Neural cell (in vitro differentiated cells): ENCODE data around the gene RASGEF1B. TPM values are rescaled to one million over a fixed set of nuclear protein-coding genes. Genes with fewer than 3 reads are reported as not detected.

Source experiments
- H2AFZ ChIP-seq: fragments of 200-600, 300-800 bp; sonication (generic), shearing (Covaris generic); 2 replicates; pipeline ENCODE4 v1.6.0; 2014; ENCODE audit warnings: low read depth, mild to moderate bottlenecking, antibody characterized with exemption, low read length, moderate library complexity
- H3F3A ChIP-seq: fragments of 200-600 bp; shearing (Covaris generic); 2 replicates; pipeline ENCODE4 v1.6.1; 2016; ENCODE audit warnings: mild to moderate bottlenecking, moderate library complexity, mixed read lengths, antibody characterized with exemption, low read length; ENCODE audit not compliant: insufficient read depth, poor library complexity, severe bottlenecking
- H3K27ac ChIP-seq: fragments of 200-600, 300-800 bp; sonication (generic), shearing (Covaris generic); 2 replicates; pipeline ENCODE4 v1.5.1; 2014; ENCODE audit warnings: mild to moderate bottlenecking, low read length, moderate library complexity
- H3K27me3 ChIP-seq: fragments of 300-800, 200-600 bp; sonication (generic), shearing (Covaris generic); 2 replicates; pipeline ENCODE4 v1.6.0; 2014; ENCODE audit warnings: mild to moderate bottlenecking, low read depth, low read length, moderate library complexity; ENCODE audit not compliant: insufficient read depth
- H3K36me3 ChIP-seq: fragments of 300-800, 200-600 bp; sonication (generic), shearing (Covaris generic); 2 replicates; pipeline ENCODE4 v1.5.1; 2014; ENCODE audit warnings: mild to moderate bottlenecking, antibody characterized with exemption, low read length, moderate library complexity; ENCODE audit not compliant: insufficient read depth
- H3K4me2 ChIP-seq: fragments of 300-800, 200-600 bp; sonication (generic), shearing (Covaris generic); 2 replicates; pipeline ENCODE4 v1.6.0; 2014; ENCODE audit warnings: mild to moderate bottlenecking, low read length
- H3K4me3 ChIP-seq: fragments of 300-800, 200-600 bp; sonication (generic), shearing (Covaris generic); 2 replicates; pipeline ENCODE4 v1.5.1; 2014; ENCODE audit warnings: mild to moderate bottlenecking, low read length, moderate library complexity
- H3K79me2 ChIP-seq: fragments of 200-600 bp; shearing (Covaris generic); replicated peaks from 2 replicates; pipeline ENCODE4 v1.6.0; 2014; ENCODE audit warnings: mild to moderate bottlenecking, low read length, moderate library complexity; ENCODE audit not compliant: insufficient read depth
- H3K9ac ChIP-seq: fragments of 300-800, 200-600 bp; sonication (generic), shearing (Covaris generic); 2 replicates; pipeline ENCODE4 v1.6.1; 2016; ENCODE audit warnings: mild to moderate bottlenecking, low read length, mixed read lengths
- H3K9me2 ChIP-seq: fragments of 200-600 bp; shearing (Covaris generic); 2 replicates; pipeline ENCODE4 v1.6.1; 2016; ENCODE audit warnings: mild to moderate bottlenecking, low read length, mixed read lengths; ENCODE audit not compliant: insufficient read depth
- H3K9me3 ChIP-seq: fragments of 200-600, 300-800 bp; sonication (generic), shearing (Covaris generic); 2 replicates; pipeline ENCODE4 v1.6.1; 2016; ENCODE audit warnings: mild to moderate bottlenecking, mixed run types, low read length, moderate library complexity, mixed read lengths
- H4K20me1 ChIP-seq: fragments of 200-600 bp; shearing (Covaris generic); 2 replicates; pipeline ENCODE4 v1.6.1; 2016; ENCODE audit warnings: mild to moderate bottlenecking, mixed run types; ENCODE audit not compliant: insufficient read depth
- CTCF ChIP-seq: fragments of 450-650 bp; IDR thresholded peaks from 2 replicates; pipeline ENCODE4 v1.5.1; 2014; ENCODE audit warnings: antibody characterized with exemption, mild to moderate bottlenecking, moderate library complexity; ENCODE audit not compliant: poor library complexity, severe bottlenecking
- EP300 ChIP-seq: fragments of 450-650 bp; conservative IDR thresholded peaks from 2 replicates; pipeline ENCODE4 v1.6.1; 2014; ENCODE audit warnings: antibody characterized with exemption, mild to moderate bottlenecking, moderate library complexity; ENCODE audit not compliant: poor library complexity, severe bottlenecking
- EZH2 ChIP-seq: fragments of 200-600, 300-800 bp; shearing (Covaris generic), sonication (generic); IDR thresholded peaks from 2 replicates; pipeline ENCODE4 v1.6.1; 2014; ENCODE audit warnings: antibody characterized with exemption, low read length, borderline replicate concordance, mild to moderate bottlenecking; ENCODE audit not compliant: insufficient read depth, poor library complexity, severe bottlenecking
- MXI1 ChIP-seq: fragments of 450-650 bp; conservative IDR thresholded peaks from 2 replicates; pipeline ENCODE4 v1.6.1; 2014; ENCODE audit warnings: antibody characterized with exemption, mild to moderate bottlenecking; ENCODE audit not compliant: poor library complexity, severe bottlenecking
- POLR2AphosphoS5 ChIP-seq: IDR thresholded peaks from 2 replicates; pipeline ENCODE4 v1.6.1; 2012
- RAD21 ChIP-seq: fragments of 450-650 bp; conservative IDR thresholded peaks from 2 replicates; pipeline ENCODE4 v1.6.1; 2014; ENCODE audit warnings: antibody characterized with exemption, mild to moderate bottlenecking, moderate library complexity
- SMC3 ChIP-seq: fragments of 450-650 bp; conservative IDR thresholded peaks from 2 replicates; pipeline ENCODE4 v1.6.1; 2014; ENCODE audit warnings: antibody characterized with exemption, mild to moderate bottlenecking, moderate library complexity; ENCODE audit not compliant: poor library complexity
- TAF1 ChIP-seq: IDR thresholded peaks from 2 replicates; pipeline ENCODE4 v1.6.1; 2012; ENCODE audit warnings: low read depth
- polyA plus RNA-seq: library from polyadenylated mRNA; depleted of rRNA; stranded (reverse); fragments of >200 nt; gene quantifications from 2 replicates; pipeline ENCODE4 v1.2.3, GENCODE V29; 2014
- TF ChIP-seq, protein P1 (sequence below): IDR thresholded peaks from 2 replicates; pipeline ENCODE4 v1.6.1; 2012; ENCODE audit warnings: borderline replicate concordance

RASGEF1B gene
- polyA plus RNA-seq, 1 donor from 2014 or later: 21.5 TPM

DNA sequence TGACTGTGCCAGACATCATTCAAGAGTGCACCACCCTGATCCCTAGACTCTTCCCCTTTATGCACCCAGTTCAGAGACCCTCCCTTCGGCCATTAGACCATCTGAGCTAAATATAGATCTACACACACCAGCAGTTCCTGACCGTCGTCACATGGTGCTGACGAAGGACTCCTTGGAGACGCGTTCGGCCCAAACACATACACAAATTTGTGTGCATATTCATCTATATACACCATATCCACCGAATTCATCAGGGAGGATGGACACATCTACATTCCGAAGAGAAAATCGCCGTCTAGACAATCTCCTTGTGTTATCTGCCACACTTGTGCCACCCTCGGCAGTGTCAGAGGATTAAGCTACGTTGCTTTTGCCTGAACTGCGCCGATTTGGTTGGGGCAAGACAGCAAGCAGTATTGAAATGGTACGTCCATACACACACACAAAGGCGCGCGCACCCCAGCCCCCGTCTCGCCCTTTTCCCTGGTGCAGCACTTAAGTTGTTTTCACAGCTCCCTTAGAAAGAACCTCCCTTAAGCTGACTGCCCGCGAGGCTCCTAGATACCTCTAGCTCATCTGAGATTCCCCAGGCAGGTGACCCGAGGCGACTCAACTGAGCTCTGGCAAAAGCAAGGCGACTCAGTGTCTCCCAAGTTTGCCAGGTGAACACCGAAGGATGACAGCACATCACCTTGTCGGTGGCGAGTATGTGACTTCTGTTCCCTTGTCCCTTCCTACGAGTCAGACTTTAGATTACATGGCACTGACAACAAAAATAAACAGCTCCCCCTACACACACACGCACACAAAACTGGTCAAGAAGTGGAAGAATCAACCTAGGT, 1.0 kb downstream of the RASGEF1B start:
- Histone ChIP-seq H3K36me3 (no peaks in the 10 kb centered on the region), H3K9ac (peak overlapping the region; percentile 66), H3K9me2 (no peaks in the 10 kb centered on the region), H3K79me2 (peaks cover 33% of the 10 kb centered on the region), H2AFZ (peak overlapping the region; percentile 14), H3K9me3 (no peaks in the 10 kb centered on the region), H4K20me1 (no peaks in the 10 kb centered on the region), H3F3A (peaks cover 2% of the 10 kb centered on the region), H3K4me2 (peak overlapping the region; percentile 90), H3K4me3 (peak overlapping the region; percentile 98), H3K27me3 (no peaks in the 10 kb centered on the region), H3K27ac (peak overlapping the region; percentile 54)
- TF ChIP-seq TAF1 (no peak), POLR2AphosphoS5 (no peak), SMC3 (no peak), CTCF (no peak), MXI1 (no peak), EP300 (no peak), RAD21 (no peak), EZH2 (no peak)
- TF ChIP-seq, protein P1, sequence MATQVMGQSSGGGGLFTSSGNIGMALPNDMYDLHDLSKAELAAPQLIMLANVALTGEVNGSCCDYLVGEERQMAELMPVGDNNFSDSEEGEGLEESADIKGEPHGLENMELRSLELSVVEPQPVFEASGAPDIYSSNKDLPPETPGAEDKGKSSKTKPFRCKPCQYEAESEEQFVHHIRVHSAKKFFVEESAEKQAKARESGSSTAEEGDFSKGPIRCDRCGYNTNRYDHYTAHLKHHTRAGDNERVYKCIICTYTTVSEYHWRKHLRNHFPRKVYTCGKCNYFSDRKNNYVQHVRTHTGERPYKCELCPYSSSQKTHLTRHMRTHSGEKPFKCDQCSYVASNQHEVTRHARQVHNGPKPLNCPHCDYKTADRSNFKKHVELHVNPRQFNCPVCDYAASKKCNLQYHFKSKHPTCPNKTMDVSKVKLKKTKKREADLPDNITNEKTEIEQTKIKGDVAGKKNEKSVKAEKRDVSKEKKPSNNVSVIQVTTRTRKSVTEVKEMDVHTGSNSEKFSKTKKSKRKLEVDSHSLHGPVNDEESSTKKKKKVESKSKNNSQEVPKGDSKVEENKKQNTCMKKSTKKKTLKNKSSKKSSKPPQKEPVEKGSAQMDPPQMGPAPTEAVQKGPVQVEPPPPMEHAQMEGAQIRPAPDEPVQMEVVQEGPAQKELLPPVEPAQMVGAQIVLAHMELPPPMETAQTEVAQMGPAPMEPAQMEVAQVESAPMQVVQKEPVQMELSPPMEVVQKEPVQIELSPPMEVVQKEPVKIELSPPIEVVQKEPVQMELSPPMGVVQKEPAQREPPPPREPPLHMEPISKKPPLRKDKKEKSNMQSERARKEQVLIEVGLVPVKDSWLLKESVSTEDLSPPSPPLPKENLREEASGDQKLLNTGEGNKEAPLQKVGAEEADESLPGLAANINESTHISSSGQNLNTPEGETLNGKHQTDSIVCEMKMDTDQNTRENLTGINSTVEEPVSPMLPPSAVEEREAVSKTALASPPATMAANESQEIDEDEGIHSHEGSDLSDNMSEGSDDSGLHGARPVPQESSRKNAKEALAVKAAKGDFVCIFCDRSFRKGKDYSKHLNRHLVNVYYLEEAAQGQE: no peak

GRCh38 chr4:81469781-81470455, 1.8 kb downstream of the RASGEF1B start:
- peak overlapping the region; percentile 90 for H3K4me2 ChIP-seq
- H3K4me3 ChIP-seq: peak overlapping the region; percentile 98
- TF ChIP-seq SMC3 (no peak), RAD21 (no peak), CTCF (no peak)
- H3K9ac ChIP-seq: peak overlapping the region; percentile 66
- no peaks in the 10 kb centered on the region for H3K9me3 ChIP-seq
- H3F3A ChIP-seq: peaks cover 2% of the 10 kb centered on the region
- no peaks in the 10 kb centered on the region for H4K20me1 ChIP-seq
- H3K27me3 ChIP-seq: no peaks in the 10 kb centered on the region
- peak overlapping the region; percentile 54 for H3K27ac ChIP-seq
- H3K9me2 ChIP-seq: no peaks in the 10 kb centered on the region
- no peaks in the 10 kb centered on the region for H3K36me3 ChIP-seq
- no peak overlapping the region for H2AFZ ChIP-seq
- H3K79me2 ChIP-seq: peaks cover 36% of the 10 kb centered on the region
